A549 (cell line): ENCODE measurements around the gene LCN6. TPM values are rescaled to one million over a fixed set of nuclear protein-coding genes. Genes with fewer than 3 reads are reported as not detected.
A peak's percentile ranks its signal among the peaks of the same experiment; 100 is the strongest.

Experiments
- ATAC-seq, 2 experiments: fragments of 200-7000 bp in 1 of 2; fragments of >200 bp in 1 of 2; cut with Nextera tagmentation in 1 of 2; cut with Tn5 transposase in 1 of 2; 3 replicates each; pipeline versions ENCODE4 v1.8.0 to v1.9.1; 2018 to 2020; ENCODE audit warnings: mild to moderate bottlenecking in 1 of 2, moderate library complexity in 1 of 2
- CTCF ChIA-PET: fragments of 300-600 bp; sonication (Branson Sonifier 250); formaldehyde crosslinking; extraction: SDS; loops from one replicate; lab custom pipeline; 2021; ENCODE audit warnings: antibody characterized with exemption, inconsistent platforms; lab: Yijun Ruan, JAX
- POLR2A ChIA-PET: fragments of 350-600 bp; formaldehyde crosslinking; extraction: SDS; loops from one replicate; lab custom pipeline; 2021; ENCODE audit warnings: antibody characterized with exemption, inconsistent platforms; lab: Yijun Ruan, JAX
- DNase-seq, 2 experiments: peaks; one replicate each; pipeline versions ENCODE4 v3.0.0 to v3.0.0-alpha.2; 2011 to 2016; ENCODE audit warnings: low read depth in 1 of 2, low spot score in 1 of 2
- FAIRE-seq: peaks from 2 replicates; lab custom pipeline; 2011; peaks lifted over from hg19 to GRCh38; lab: Jason Lieb, UNC
- H3K27ac ChIP-seq, 2 experiments: fragments of >200 bp; sonication (Bioruptor Twin); formaldehyde crosslinking; 3 replicates each; pipeline ENCODE4 v1.5.1; 2016 to 2017
- H3K4me1 ChIP-seq: fragments of >200 bp; sonication (Bioruptor Twin); formaldehyde crosslinking; 3 replicates; pipeline ENCODE4 v1.6.1; 2016
- H3K4me2 ChIP-seq: fragments of >200 bp; sonication (Bioruptor Twin); formaldehyde crosslinking; 3 replicates; pipeline ENCODE4 v1.6.1; 2016
- H3K4me3 ChIP-seq: fragments of >200 bp; sonication (Bioruptor Twin); formaldehyde crosslinking; 3 replicates; pipeline ENCODE4 v1.5.1; 2016
- H3K9me3 ChIP-seq: fragments of >200 bp; sonication (Bioruptor Twin); formaldehyde crosslinking; 3 replicates; pipeline ENCODE4 v1.6.1; 2016
- CBX8 ChIP-seq: fragments of 200-600 bp; sonication (generic); IDR thresholded peaks from 2 replicates; pipeline ENCODE4 v1.6.1; 2016
- EHF ChIP-seq: fragments of 250-450 bp; sonication (Bioruptor Pico); IDR thresholded peaks from 2 replicates; pipeline ENCODE4 v1.5.0; 2020; ENCODE audit warnings: mild to moderate bottlenecking
- EHMT2 ChIP-seq: fragments of 200-600 bp; sonication (generic); IDR thresholded peaks from 2 replicates; pipeline ENCODE4 v1.6.1; 2016; ENCODE audit warnings: antibody characterized with exemption, low read depth, mild to moderate bottlenecking, moderate library complexity
- EP300 ChIP-seq, 2 experiments: fragments of >200 bp; sonication (Bioruptor Twin); formaldehyde crosslinking; IDR thresholded peaks; 2 replicates in 1 of 2; 3 replicates in 1 of 2; pipeline ENCODE4 v1.6.1; 2016 to 2017
- ESRRA ChIP-seq: fragments of 150-350 bp; IDR thresholded peaks from 2 replicates; pipeline ENCODE4 v1.6.1; 2014; ENCODE audit warnings: mild to moderate bottlenecking, low read length, borderline replicate concordance
- HEYL ChIP-seq: fragments of 250-450 bp; sonication (Bioruptor Pico); IDR thresholded peaks from 2 replicates; pipeline ENCODE4 v1.8.0; 2021; ENCODE audit warnings: mild to moderate bottlenecking, moderate library complexity
- HOXB13 ChIP-seq: fragments of 250-450 bp; sonication (Bioruptor Pico); IDR thresholded peaks from 2 replicates; pipeline ENCODE4 v1.5.0; 2020; ENCODE audit warnings: low read depth, mild to moderate bottlenecking, moderate library complexity
- KDM5A ChIP-seq: fragments of 200-600 bp; sonication (generic); IDR thresholded peaks from 2 replicates; pipeline ENCODE4 v1.6.1; 2016; ENCODE audit warnings: antibody characterized with exemption, mild to moderate bottlenecking
- MAFK ChIP-seq: fragments of 450-650 bp; IDR thresholded peaks from 2 replicates; pipeline ENCODE4 v1.6.1; 2014; ENCODE audit not compliant: partially characterized antibody
- MAZ ChIP-seq: fragments of 150-350 bp; IDR thresholded peaks from 2 replicates; pipeline ENCODE4 v1.6.1; 2014; ENCODE audit warnings: antibody characterized with exemption, low read depth, low read length, borderline replicate concordance
- MYC ChIP-seq: IDR thresholded peaks from 2 replicates; pipeline ENCODE4 v1.6.1; 2012; ENCODE audit warnings: mild to moderate bottlenecking, inconsistent platforms, low read length, improper control_type of control experiment, borderline replicate concordance
- NFE2L2 ChIP-seq: fragments of 150-350 bp; conservative IDR thresholded peaks from 2 replicates; pipeline ENCODE4 v1.6.1; 2014; ENCODE audit warnings: low read length
- POLR2A ChIP-seq: IDR thresholded peaks from 2 replicates; pipeline ENCODE4 v1.6.1; 2012; ENCODE audit warnings: mild to moderate bottlenecking, low read length
- RFX5 ChIP-seq: fragments of 450-650 bp; IDR thresholded peaks from 2 replicates; pipeline ENCODE4 v1.7.1; 2014; ENCODE audit warnings: antibody characterized with exemption, mild to moderate bottlenecking, moderate library complexity
- SREBF2 ChIP-seq: fragments of 450-650 bp; IDR thresholded peaks from 2 replicates; pipeline ENCODE4 v1.6.1; 2014; ENCODE audit warnings: mild to moderate bottlenecking, moderate library complexity
- ZFP36 ChIP-seq: fragments of 450-650 bp; IDR thresholded peaks from 2 replicates; pipeline ENCODE4 v1.6.1; 2014; ENCODE audit warnings: borderline replicate concordance; ENCODE audit not compliant: partially characterized antibody
- ZNF302 ChIP-seq: fragments of 250-450 bp; sonication (Bioruptor Pico); IDR thresholded peaks from 2 replicates; pipeline ENCODE4 v1.9.0; 2021; ENCODE audit warnings: inconsistent platforms, mild to moderate bottlenecking, moderate library complexity
- ZSCAN20 ChIP-seq: fragments of 250-450 bp; sonication (Bioruptor Pico); IDR thresholded peaks from 2 replicates; pipeline ENCODE4 v1.8.0; 2022; ENCODE audit warnings: mild to moderate bottlenecking, moderate library complexity
- WGBS: methylation state at CpG from one replicate; pipeline ENCODE4 v1.1.6; 2017; ENCODE audit errors: missing lambda C conversion rate; 5-methylcytosine and 5-hydroxymethylcytosine counted together
- polyA plus RNA-seq, 4 experiments: library from polyadenylated mRNA; depleted of rRNA in 3 of 4; stranded (reverse); fragments of >200 nt; fragmentation: RNase III in 1 of 4; extraction: RNeasy Plus Mini Kit Qiagen cat#74134 plus additional on column Dnase treatment in 1 of 4; gene quantifications; 2 replicates in 3 of 4; 3 replicates in 1 of 4; pipeline ENCODE4 v1.2.3, GENCODE V29; 2011 to 2017
- TF ChIP-seq, protein P1 (sequence below): fragments of 200-600 bp; sonication (generic); IDR thresholded peaks from 2 replicates; pipeline ENCODE4 v1.6.1; 2016; ENCODE audit warnings: antibody characterized with exemption, mild to moderate bottlenecking, moderate library complexity
- TF ChIP-seq, protein P2 (sequence below): fragments of >200 bp; sonication (Bioruptor Twin); formaldehyde crosslinking; IDR thresholded peaks from 2 replicates; pipeline ENCODE4 v1.6.1; 2016
- TF ChIP-seq, protein P3 (sequence below): IDR thresholded peaks from 2 replicates; pipeline ENCODE4 v1.6.1; 2012; ENCODE audit warnings: low read depth, borderline replicate concordance
- TF ChIP-seq, protein P4 (sequence below): IDR thresholded peaks from 2 replicates; pipeline ENCODE4 v1.6.1; 2012

Gene LCN6
- polyA plus RNA-seq, 2 of the 4 experiments (the other 2 are of a cell fraction): not detected

DNA sequence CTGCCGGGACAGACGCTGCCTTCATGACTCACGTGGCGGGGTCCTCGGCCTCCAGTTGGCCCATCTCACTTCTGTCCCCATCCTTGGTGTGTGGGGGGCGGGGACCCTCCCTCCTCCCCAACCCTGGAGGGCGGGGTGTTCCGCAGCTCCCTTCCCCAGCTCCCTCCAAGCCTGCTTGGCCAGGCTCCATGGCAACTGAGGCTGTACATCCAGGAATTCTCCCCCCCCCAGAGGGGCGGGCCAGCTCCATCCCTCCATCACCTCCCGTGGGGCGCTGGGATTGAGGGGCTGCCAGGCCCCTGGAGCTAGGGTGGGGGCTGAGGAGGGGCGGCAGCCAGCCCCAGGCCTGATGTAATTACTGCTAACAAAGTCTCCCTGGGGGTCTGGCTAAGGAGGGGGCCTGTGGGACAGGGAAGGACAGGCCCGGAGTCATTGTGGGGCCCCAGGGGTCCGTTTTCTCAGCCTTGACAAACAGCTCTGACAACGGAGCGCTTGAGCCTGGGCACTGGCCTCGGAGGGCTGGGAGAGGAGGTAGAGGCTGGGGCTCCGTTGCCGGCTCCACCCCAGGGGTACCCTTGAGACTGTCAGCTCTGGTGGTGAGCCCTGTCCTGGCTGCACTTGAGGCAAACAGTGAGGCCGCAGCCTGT is 28.0 kb downstream of the LCN6 start:
- no peak for TF ChIP-seq ESRRA
- no peak for TF ChIP-seq HOXB13 (CRISPR knock-in tag)
- no peak for TF ChIP-seq EHF (CRISPR knock-in tag)
- no peak for TF ChIP-seq ZFP36
- TF ChIP-seq HEYL: no peak
- TF ChIP-seq, protein P1, sequence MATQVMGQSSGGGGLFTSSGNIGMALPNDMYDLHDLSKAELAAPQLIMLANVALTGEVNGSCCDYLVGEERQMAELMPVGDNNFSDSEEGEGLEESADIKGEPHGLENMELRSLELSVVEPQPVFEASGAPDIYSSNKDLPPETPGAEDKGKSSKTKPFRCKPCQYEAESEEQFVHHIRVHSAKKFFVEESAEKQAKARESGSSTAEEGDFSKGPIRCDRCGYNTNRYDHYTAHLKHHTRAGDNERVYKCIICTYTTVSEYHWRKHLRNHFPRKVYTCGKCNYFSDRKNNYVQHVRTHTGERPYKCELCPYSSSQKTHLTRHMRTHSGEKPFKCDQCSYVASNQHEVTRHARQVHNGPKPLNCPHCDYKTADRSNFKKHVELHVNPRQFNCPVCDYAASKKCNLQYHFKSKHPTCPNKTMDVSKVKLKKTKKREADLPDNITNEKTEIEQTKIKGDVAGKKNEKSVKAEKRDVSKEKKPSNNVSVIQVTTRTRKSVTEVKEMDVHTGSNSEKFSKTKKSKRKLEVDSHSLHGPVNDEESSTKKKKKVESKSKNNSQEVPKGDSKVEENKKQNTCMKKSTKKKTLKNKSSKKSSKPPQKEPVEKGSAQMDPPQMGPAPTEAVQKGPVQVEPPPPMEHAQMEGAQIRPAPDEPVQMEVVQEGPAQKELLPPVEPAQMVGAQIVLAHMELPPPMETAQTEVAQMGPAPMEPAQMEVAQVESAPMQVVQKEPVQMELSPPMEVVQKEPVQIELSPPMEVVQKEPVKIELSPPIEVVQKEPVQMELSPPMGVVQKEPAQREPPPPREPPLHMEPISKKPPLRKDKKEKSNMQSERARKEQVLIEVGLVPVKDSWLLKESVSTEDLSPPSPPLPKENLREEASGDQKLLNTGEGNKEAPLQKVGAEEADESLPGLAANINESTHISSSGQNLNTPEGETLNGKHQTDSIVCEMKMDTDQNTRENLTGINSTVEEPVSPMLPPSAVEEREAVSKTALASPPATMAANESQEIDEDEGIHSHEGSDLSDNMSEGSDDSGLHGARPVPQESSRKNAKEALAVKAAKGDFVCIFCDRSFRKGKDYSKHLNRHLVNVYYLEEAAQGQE: no peak
- ChIA-PET CTCF (interaction anchor here (0.7 to 4.7 kb wide), 6 partner anchors 9 to 50 kb away, joined by 3 to 25 read pairs (median 3); no protein-coding TSS in a partner anchor), POLR2A (interaction anchor here (2.0 kb wide), 1 partner anchor 8 kb away, joined by 17 read pairs; no protein-coding TSS in a partner anchor)
- ATAC-seq (peak; percentile 4 to 12; a peak in 3 of 6 replicates), DNase-seq (no peak), FAIRE-seq (no peak)
- Histone ChIP-seq H3K4me3 (no peak overlapping the region), H3K9me3 (no peaks in the 10 kb centered on the region), H3K27ac (no peak overlapping the region), H3K4me2 (no peak overlapping the region), H3K4me1 (peaks cover 63% of the 10 kb centered on the region)
- 73% methylated on average over 19 of the region's 20 CpGs for WGBS

DNA sequence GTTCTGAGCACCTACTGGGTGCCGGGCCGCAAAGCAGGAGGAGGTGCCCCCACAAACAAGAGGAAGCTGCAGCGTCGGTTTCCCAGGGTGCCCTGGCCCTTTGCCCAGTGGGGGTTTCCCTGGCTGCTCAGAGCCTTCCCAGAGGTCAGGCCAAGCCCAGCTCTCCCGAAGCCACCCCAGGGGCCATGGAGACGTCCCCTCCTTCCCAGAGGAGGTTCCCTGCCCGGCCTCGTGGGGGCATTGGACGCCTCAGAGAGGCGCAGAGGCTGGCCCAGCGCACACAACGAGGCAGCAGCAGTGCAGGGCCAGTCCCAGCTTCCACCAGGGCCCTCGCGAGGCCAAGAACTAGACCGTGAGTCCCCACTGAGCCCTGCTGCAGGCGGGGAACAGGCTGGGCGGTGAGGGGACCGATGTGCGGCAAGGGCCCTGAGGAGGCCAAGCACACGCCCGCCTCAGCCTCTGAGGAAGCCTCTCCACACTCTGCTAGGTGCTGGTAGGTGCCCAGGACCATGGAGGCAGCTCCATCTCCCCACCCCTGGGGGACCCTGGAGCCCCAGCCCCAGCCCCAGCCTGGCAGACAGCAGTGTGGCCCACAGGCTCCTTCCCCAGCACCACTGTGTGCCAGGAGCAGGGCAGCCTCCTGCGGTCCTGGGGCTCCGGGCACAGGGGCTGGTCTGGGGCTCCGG is 29.0 kb downstream of the LCN6 start:
- CTCF ChIA-PET: interaction anchor here (0.8 to 4.7 kb wide), 5 partner anchors 10 to 48 kb away, joined by 3 to 25 read pairs (median 5); no protein-coding TSS in a partner anchor
- H3K4me2 ChIP-seq: no peak overlapping the region
- FAIRE-seq (no peak), ATAC-seq (peak; percentile 32 to 56), DNase-seq (peak in 1 of 2 experiments; percentile 50)
- TF ChIP-seq EP300 (IDR thresholded peaks at IDR 0.05): no peak
- TF ChIP-seq RFX5: no peak
- 47% methylated on average over 12 of the region's 24 CpGs for whole genome bisulfite sequencing
- POLR2A ChIA-PET: interaction anchor here (0.6 to 2.0 kb wide), 3 partner anchors 9 to 231 kb away, joined by 3 to 17 read pairs (median 3); no protein-coding TSS in a partner anchor
- H3K27ac ChIP-seq: peak overlapping the region in 1 of 2 experiments; percentile 40; a peak in 3 of 6 replicates
- H3K9me3 ChIP-seq: no peaks in the 10 kb centered on the region
- no peak overlapping the region for H3K4me3 ChIP-seq
- peaks cover 54% of the 10 kb centered on the region for H3K4me1 ChIP-seq

DNA sequence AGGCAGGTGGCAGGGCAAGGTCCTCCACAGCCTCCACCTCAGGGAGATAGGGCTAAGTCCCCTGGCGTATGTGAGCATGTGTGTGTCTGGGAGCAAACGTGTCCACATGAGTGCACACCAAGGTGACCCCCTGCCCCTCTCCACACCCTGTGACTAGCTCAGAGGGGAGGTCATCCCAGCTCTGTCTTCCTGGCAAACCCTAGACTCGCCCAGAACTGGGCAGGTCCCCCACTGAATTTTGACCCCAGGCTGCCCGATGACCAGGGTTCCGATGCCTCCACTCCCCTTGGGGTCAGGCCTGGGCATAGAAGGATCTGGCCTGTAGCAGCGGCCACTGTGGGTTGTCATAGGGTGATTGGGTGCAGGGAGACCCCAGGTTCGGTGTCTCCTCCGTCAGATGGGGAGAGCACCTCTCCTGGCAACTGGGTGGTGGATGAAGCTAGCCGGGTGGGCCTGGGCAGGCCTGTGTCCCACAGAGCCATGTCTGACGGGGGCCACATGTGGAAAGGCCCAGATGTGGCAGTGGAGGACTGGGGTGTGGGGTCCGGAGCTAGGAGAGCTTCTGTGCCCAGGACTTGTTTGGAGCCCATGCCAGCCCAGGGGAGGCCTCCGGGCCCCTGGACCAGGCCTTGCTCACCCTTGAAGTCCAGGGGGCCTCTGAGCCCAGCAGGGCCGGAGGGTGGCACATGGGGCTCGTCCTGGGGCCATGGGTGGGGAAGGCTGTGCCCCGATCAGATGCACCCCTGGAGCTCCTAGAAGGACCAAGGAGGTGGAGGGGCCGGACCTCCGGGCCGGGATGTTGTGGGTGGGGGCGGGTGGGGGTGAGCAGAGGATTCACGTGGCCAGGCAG is 29.8 kb downstream of the LCN6 start:
- peak overlapping the region in 1 of 2 experiments; percentile 40; a peak in 3 of 6 replicates for H3K27ac ChIP-seq
- no peak for DNase-seq
- FAIRE-seq: no peak
- ChIA-PET CTCF (interaction anchor here (0.8 to 4.7 kb wide), 5 partner anchors 11 to 47 kb away, joined by 3 to 25 read pairs (median 5); no protein-coding TSS in a partner anchor), POLR2A (interaction anchor here (0.6 to 2.0 kb wide), 3 partner anchors 9 to 231 kb away, joined by 3 to 17 read pairs (median 3); no protein-coding TSS in a partner anchor)
- H3K4me2 ChIP-seq: no peak overlapping the region
- peaks cover 54% of the 10 kb centered on the region for H3K4me1 ChIP-seq
- H3K9me3 ChIP-seq: no peaks in the 10 kb centered on the region
- TF ChIP-seq ESRRA (no peak), ZNF302 (CRISPR knock-in tag) (no peak), CBX8 (no peak), MYC (no peak), EHMT2 (no peak), ZSCAN20 (CRISPR knock-in tag) (no peak), MAZ (no peak), SREBF2 (no peak), HEYL (no peak), NFE2L2 (no peak), EHF (CRISPR knock-in tag) (no peak), KDM5A (no peak), POLR2A (no peak), MAFK (no peak), EP300 (IDR thresholded peaks at IDR 0.05) (no peak)
- TF ChIP-seq, protein P2, sequence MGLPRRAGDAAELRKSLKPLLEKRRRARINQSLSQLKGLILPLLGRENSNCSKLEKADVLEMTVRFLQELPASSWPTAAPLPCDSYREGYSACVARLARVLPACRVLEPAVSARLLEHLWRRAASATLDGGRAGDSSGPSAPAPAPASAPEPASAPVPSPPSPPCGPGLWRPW: no peak
- TF ChIP-seq, protein P3, sequence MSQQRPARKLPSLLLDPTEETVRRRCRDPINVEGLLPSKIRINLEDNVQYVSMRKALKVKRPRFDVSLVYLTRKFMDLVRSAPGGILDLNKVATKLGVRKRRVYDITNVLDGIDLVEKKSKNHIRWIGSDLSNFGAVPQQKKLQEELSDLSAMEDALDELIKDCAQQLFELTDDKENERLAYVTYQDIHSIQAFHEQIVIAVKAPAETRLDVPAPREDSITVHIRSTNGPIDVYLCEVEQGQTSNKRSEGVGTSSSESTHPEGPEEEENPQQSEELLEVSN: no peak
- TF ChIP-seq, protein P4, sequence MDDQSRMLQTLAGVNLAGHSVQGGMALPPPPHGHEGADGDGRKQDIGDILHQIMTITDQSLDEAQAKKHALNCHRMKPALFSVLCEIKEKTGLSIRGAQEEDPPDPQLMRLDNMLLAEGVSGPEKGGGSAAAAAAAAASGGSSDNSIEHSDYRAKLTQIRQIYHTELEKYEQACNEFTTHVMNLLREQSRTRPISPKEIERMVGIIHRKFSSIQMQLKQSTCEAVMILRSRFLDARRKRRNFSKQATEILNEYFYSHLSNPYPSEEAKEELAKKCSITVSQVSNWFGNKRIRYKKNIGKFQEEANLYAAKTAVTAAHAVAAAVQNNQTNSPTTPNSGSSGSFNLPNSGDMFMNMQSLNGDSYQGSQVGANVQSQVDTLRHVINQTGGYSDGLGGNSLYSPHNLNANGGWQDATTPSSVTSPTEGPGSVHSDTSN: no peak
- H3K4me3 ChIP-seq: no peak overlapping the region
- ATAC-seq: no peak
- 91% methylated on average over 8 of the region's 20 CpGs for WGBS
